Measurements from ENCODE around the gene PWP1. TPM values are rescaled to one million over a fixed set of nuclear protein-coding genes. Genes with fewer than 3 reads are reported as not detected.
A peak's percentile ranks its signal among the peaks of the same experiment; 100 is the strongest.

Gene PWP1
- total and polyA plus RNA-seq, 8 donors = 22.8 to 58.6 (median 53.6) TPM

DNA sequence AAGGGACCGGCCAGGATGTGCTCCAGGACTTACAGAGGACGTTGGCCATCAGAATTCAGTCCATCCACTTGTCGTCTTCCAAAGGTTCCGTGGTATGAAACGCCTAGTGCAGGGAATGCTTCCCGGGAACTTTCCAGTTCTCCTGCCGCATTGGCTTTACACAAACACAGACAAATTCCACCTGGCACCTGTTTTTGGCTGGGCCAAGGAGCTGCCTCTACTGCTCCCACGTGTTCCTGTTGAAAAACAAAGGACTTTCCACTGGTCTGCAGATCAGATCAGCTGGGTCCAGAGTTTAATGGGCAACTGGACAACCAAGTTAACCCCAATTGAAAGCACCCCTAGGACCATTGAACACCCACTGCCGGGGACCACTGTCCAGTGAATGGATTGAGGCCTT lies 28.0 kb upstream of the PWP1 start:
- Histone ChIP-seq H3K36me3 (no peaks in the 10 kb centered on the region), H3K27ac (no peak overlapping the region), H3K4me3 (no peak overlapping the region), H3K9me3 (no peaks in the 10 kb centered on the region), H3K4me1 (no peaks in the 10 kb centered on the region), H3K27me3 (no peaks in the 10 kb centered on the region)
- TF ChIP-seq, protein P1, sequence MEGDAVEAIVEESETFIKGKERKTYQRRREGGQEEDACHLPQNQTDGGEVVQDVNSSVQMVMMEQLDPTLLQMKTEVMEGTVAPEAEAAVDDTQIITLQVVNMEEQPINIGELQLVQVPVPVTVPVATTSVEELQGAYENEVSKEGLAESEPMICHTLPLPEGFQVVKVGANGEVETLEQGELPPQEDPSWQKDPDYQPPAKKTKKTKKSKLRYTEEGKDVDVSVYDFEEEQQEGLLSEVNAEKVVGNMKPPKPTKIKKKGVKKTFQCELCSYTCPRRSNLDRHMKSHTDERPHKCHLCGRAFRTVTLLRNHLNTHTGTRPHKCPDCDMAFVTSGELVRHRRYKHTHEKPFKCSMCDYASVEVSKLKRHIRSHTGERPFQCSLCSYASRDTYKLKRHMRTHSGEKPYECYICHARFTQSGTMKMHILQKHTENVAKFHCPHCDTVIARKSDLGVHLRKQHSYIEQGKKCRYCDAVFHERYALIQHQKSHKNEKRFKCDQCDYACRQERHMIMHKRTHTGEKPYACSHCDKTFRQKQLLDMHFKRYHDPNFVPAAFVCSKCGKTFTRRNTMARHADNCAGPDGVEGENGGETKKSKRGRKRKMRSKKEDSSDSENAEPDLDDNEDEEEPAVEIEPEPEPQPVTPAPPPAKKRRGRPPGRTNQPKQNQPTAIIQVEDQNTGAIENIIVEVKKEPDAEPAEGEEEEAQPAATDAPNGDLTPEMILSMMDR (IDR thresholded peaks at IDR 0.05) = no peak
- no peak for ATAC-seq
- intact Hi-C loops (cut with DNase I) = no loop called here
- no peak for DNase-seq

DNA sequence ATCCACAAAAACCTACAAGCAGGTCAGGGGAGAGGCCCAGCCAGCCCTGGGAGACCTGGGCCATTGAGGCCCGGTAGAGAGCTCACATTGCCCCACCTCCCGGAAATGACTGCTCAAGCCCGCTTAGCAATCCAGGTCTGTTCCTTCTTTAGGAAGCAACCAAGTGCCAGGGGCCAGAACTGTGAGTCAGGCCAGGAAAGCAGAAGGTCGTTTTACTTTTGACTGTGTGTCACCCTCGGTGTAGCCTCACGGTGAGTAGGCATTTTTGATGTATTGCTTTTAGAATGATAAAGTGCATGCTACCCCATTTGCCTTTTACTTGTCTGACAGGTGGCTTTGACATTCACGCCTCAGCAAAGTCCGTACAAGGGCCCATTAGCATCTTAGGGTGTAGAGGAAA lies 25.4 kb upstream of the PWP1 start:
- Histone ChIP-seq H3K4me3 (no peak overlapping the region), H3K4me1 (no peaks in the 10 kb centered on the region), H3K27ac (peak overlapping the region in 1 of 2 donors; percentile 39), H3K36me3 (no peaks in the 10 kb centered on the region), H3K9me3 (no peaks in the 10 kb centered on the region), H3K27me3 (peaks cover 0 to 7% of the 10 kb centered on the region in 2 donors)
- intact Hi-C loops (cut with DNase I) = no loop called here
- DNase-seq (no peak), ATAC-seq (no peak)
- TF ChIP-seq, protein P1 (IDR thresholded peaks at IDR 0.05) = no peak

DNA sequence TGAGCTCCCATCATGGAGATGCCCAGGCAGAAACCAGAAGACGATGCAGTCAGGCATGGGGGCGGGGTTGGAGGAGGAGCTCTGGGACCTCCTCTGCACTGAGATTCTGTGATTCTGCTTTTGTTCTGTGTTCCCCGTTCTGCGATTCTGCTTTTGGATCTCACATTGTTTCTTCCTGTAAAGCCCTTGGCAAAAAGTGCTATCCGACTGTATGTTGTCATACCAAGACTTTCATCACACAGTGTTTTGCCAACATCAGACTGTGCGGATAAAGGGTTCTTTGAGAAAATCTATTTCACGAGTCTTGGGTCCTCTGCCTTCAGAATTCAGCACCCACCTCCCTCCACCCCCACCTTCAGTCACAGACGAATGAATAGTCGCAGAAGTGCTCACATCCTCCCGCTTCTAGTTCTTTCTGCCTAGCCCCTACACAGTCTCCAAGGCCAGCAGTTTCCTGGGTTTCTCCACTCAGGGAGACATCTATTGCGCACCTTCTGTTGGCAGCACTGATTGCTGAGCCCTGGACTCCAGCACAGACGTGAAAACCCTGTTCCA lies 24.7 kb upstream of the PWP1 start:
- Histone ChIP-seq H3K9me3 (no peaks in the 10 kb centered on the region), H3K27me3 (peaks cover 0 to 7% of the 10 kb centered on the region in 2 donors), H3K4me1 (no peaks in the 10 kb centered on the region), H3K4me3 (no peak overlapping the region), H3K36me3 (no peaks in the 10 kb centered on the region), H3K27ac (peak overlapping the region in 1 of 2 donors; percentile 34)
- TF ChIP-seq, protein P1 (IDR thresholded peaks at IDR 0.05) = no peak
- ATAC-seq (no peak), DNase-seq (peak in 1 of 4 donors; percentile 14)
- intact Hi-C loops (cut with DNase I) = no loop called here

DNA sequence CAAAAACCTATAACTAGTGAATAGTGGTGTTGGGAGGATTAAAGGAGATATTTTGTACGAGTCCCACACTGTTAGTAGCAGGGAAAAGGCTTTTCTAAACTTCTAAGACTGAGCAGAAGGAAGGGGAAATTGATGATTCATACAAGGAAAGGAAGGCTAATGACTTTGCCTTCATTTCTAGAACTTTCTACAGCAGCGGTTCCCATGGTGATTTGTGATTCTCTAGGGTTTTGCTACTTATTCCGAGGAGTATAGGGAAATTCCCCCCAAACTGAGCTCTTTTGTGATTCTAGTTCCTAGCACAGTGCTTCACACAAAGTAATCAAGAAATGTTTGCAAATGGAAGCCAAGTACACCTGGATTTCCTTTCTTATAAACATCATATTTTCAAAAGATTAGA lies 23.8 kb upstream of the PWP1 start:
- intact Hi-C loops (cut with DNase I) = no loop called here
- Histone ChIP-seq H3K27ac (no peak overlapping the region), H3K9me3 (no peaks in the 10 kb centered on the region), H3K4me1 (no peaks in the 10 kb centered on the region), H3K27me3 (peaks cover 0 to 13% of the 10 kb centered on the region in 2 donors), H3K36me3 (no peaks in the 10 kb centered on the region), H3K4me3 (no peak overlapping the region)
- TF ChIP-seq, protein P1 (IDR thresholded peaks at IDR 0.05) = no peak
- ATAC-seq (no peak), DNase-seq (no peak)

DNA sequence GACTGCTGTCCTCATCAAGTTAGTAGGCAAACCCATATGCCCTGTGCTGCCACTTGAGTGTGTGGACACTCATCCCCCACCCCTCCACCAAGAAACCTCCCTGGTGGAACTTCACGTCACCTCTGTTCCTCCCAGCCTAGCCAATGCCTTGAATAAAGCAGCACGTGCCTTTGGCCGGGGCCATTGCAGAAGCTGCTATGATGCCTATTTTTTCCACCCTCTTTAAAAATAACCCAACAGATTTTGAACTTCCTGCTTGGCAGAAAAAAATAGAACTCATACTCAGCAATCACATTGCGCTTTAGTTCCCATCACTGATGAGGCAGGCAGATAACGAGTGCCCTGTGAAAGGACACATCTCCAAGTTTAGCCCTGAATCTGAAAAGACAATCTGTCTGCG lies 23.1 kb upstream of the PWP1 start:
- Histone ChIP-seq H3K27me3 (peaks cover 0 to 20% of the 10 kb centered on the region in 2 donors), H3K4me3 (no peak overlapping the region), H3K4me1 (no peaks in the 10 kb centered on the region), H3K36me3 (no peaks in the 10 kb centered on the region), H3K9me3 (no peaks in the 10 kb centered on the region), H3K27ac (no peak overlapping the region)
- no peak for ATAC-seq
- DNase-seq = no peak
- intact Hi-C loops (cut with DNase I) = no loop called here
- TF ChIP-seq, protein P1 (IDR thresholded peaks at IDR 0.05) = no peak
